Fibroblast of lung (primary cell): Measurements from ENCODE around the gene AATK.

Experiments used
- CTCF ChIP-seq, 2 donors: IDR thresholded peaks in 1 of 2; conservative IDR thresholded peaks in 1 of 2; 1 replicate in 1 of 2; 2 replicates in 1 of 2; pipeline ENCODE4 v1.5.1; 2011 to 2012; ENCODE audit warnings: low read length in 2 of 2, control low read depth in 1 of 2, inconsistent platforms in 1 of 2, low read depth in 1 of 2, mild to moderate bottlenecking in 1 of 2
- EZH2 ChIP-seq: IDR thresholded peaks from 2 replicates; pipeline ENCODE4 v1.5.1; 2012; ENCODE audit warnings: low read length, control low read depth, mild to moderate bottlenecking; ENCODE audit errors: missing control alignments

GRCh38 chr17:81102352-81102751, 63.7 kb downstream of the AATK start:
- TF ChIP-seq CTCF (conservative IDR thresholded peaks at IDR 0.05 in 1 of 2, IDR thresholded peaks at IDR 0.05 in 1 of 2; ENCODE audit: low read depth in 1 of 2, low read length in 2 of 2), result no peak
- TF ChIP-seq EZH2, result no peak
